PFSK-1 (cell line): ENCODE results near the gene ZNF653.

Source experiments
- FOXP2 ChIP-seq: optimal IDR thresholded peaks from 2 replicates; pipeline ENCODE3; 2011; ENCODE audit warnings: borderline replicate concordance, control low read depth, inconsistent platforms; ENCODE audit not compliant: insufficient read depth; ENCODE audit errors: extremely low read length, extremely low read depth
- POLR2AphosphoS5 ChIP-seq: IDR thresholded peaks from 2 replicates; pipeline ENCODE4 v1.6.1; 2012; ENCODE audit warnings: low read depth, mild to moderate bottlenecking, control low read depth, low read length, moderate library complexity
- SIN3A ChIP-seq: IDR thresholded peaks from 2 replicates; pipeline ENCODE4 v1.6.1; 2012; ENCODE audit warnings: mild to moderate bottlenecking, low read length, moderate library complexity, borderline replicate concordance; ENCODE audit not compliant: insufficient read depth
- TAF1 ChIP-seq: IDR thresholded peaks from 2 replicates; pipeline ENCODE4 v1.6.1; 2012; ENCODE audit warnings: low read length, control low read depth, borderline replicate concordance; ENCODE audit not compliant: insufficient read depth
- TF ChIP-seq, protein P1 (sequence below), 2 experiments: IDR thresholded peaks; 2 replicates each; pipeline versions ENCODE4 v1.6.1 to v1.8.0; 2011 to 2012; ENCODE audit warnings: low read depth in 2 of 2, low read length in 2 of 2, control low read depth in 1 of 2, inconsistent platforms in 1 of 2, mild to moderate bottlenecking in 1 of 2, moderate library complexity in 1 of 2; ENCODE audit not compliant: insufficient read depth in 1 of 2

Gene ZNF653

DNA sequence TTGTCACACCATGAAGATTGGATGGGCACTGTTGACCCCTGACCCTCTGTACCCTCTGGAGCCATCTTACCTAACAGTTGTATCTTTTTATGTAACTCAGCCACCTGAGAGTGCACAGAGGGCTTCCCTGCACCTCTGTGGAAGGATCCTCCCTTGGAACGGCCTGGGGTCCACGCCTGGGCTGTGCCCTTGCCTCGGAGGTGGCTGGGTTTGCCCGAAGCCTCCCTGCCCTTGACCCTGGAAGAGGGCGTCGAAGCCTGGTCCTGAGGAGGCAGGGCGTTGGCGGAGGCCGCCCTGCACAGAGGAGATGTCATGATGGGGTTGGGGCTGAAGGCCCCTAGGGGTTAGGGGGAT lies 71.0 kb downstream of the ZNF653 start:
- TF ChIP-seq TAF1 (no peak), FOXP2 (no peak), SIN3A (no peak), POLR2AphosphoS5 (no peak)
- TF ChIP-seq, protein P1, sequence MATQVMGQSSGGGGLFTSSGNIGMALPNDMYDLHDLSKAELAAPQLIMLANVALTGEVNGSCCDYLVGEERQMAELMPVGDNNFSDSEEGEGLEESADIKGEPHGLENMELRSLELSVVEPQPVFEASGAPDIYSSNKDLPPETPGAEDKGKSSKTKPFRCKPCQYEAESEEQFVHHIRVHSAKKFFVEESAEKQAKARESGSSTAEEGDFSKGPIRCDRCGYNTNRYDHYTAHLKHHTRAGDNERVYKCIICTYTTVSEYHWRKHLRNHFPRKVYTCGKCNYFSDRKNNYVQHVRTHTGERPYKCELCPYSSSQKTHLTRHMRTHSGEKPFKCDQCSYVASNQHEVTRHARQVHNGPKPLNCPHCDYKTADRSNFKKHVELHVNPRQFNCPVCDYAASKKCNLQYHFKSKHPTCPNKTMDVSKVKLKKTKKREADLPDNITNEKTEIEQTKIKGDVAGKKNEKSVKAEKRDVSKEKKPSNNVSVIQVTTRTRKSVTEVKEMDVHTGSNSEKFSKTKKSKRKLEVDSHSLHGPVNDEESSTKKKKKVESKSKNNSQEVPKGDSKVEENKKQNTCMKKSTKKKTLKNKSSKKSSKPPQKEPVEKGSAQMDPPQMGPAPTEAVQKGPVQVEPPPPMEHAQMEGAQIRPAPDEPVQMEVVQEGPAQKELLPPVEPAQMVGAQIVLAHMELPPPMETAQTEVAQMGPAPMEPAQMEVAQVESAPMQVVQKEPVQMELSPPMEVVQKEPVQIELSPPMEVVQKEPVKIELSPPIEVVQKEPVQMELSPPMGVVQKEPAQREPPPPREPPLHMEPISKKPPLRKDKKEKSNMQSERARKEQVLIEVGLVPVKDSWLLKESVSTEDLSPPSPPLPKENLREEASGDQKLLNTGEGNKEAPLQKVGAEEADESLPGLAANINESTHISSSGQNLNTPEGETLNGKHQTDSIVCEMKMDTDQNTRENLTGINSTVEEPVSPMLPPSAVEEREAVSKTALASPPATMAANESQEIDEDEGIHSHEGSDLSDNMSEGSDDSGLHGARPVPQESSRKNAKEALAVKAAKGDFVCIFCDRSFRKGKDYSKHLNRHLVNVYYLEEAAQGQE (IDR thresholded peaks at IDR 0.05; ENCODE audit: insufficient read depth in 1 of 2, low read depth in 2 of 2, low read length in 2 of 2) = no peak
